HCT116 (cell line): ENCODE results near the gene KIF21B. TPM values are rescaled to one million over a fixed set of nuclear protein-coding genes. Genes with fewer than 3 reads are reported as not detected.

Source experiments
- ATAC-seq: fragments of 200-7000 bp; cut with Tn5 transposase; 2 replicates; pipeline ENCODE4 v1.9.1; 2020; ENCODE audit warnings: mild to moderate bottlenecking, moderate library complexity
- BruUV-seq: library from RNA; stranded (reverse); fragments of 400-500 nt; replicated peaks from 2 replicates; lab custom pipeline; 2021; lab: Mats Ljungman, UMichigan
- CTCF ChIA-PET: fragments of 300-600 bp; sonication (Branson Sonifier 250); formaldehyde crosslinking; loops from one replicate; lab custom pipeline; 2021; ENCODE audit warnings: antibody characterized with exemption; lab: Charles Lee
- POLR2A ChIA-PET: fragments of 300-600, 350-600 bp; sonication (Branson Sonifier 250); formaldehyde crosslinking; loops from one replicate; lab custom pipeline; 2021; ENCODE audit warnings: antibody characterized with exemption; lab: Charles Lee
- RAD21 ChIA-PET, 2 experiments: fragments of 300-600 bp; sonication (Branson Sonifier 250); formaldehyde crosslinking; loops; one replicate each; lab custom pipeline; 2023; ENCODE audit warnings: low total read pairs in 2 of 2; ENCODE audit not compliant: uncharacterized antibody in 2 of 2, unreplicated experiment in 2 of 2, low non-redundant PET in 1 of 2; lab: Charles Lee
- DNase-seq: peaks from one replicate; pipeline ENCODE4 v3.0.0-alpha.2; 2010; ENCODE audit warnings: low read depth, low spot score
- H2AFZ ChIP-seq: fragments of 200-600 bp; shearing (Covaris generic), sonication (generic); 2 replicates; pipeline ENCODE4 v1.6.1; 2017; ENCODE audit warnings: low read depth, mixed run types, mixed read lengths, antibody characterized with exemption, low read length; ENCODE audit not compliant: poor library complexity, severe bottlenecking
- H3K27ac ChIP-seq: 2 replicates; pipeline ENCODE4 v1.5.1; 2012; ENCODE audit warnings: low read depth, low read length
- H3K27me3 ChIP-seq: fragments of 200-600 bp; sonication (generic); 2 replicates; pipeline ENCODE4 v1.6.1; 2016; ENCODE audit warnings: mixed run types, low read length, mixed read lengths; ENCODE audit not compliant: insufficient read depth
- H3K36me3 ChIP-seq, 2 experiments: fragments of 200-500 bp in 1 of 2; fragments of 200-600 bp in 1 of 2; sonication (Bioruptor generic) in 1 of 2; sonication (generic) in 1 of 2; 2 replicates each; pipeline versions ENCODE4 v1.5.1 to v1.6.1; 2014 to 2016; ENCODE audit warnings: low read length in 2 of 2, inconsistent platforms in 1 of 2, mixed read lengths in 1 of 2, mixed run types in 1 of 2; ENCODE audit not compliant: insufficient read depth in 2 of 2, control insufficient read depth in 1 of 2
- H3K4me1 ChIP-seq, 2 experiments: fragments of 200-600 bp in 1 of 2; sonication (generic) in 1 of 2; 2 replicates each; pipeline versions ENCODE4 v1.5.1 to v1.6.1; 2012 to 2017; ENCODE audit warnings: low read length in 2 of 2, inconsistent platforms in 1 of 2, mild to moderate bottlenecking in 1 of 2, mixed read lengths in 1 of 2, mixed run types in 1 of 2, moderate library complexity in 1 of 2; ENCODE audit not compliant: insufficient read depth in 2 of 2, control insufficient read depth in 1 of 2
- H3K4me2 ChIP-seq: fragments of 200-600 bp; sonication (generic); 2 replicates; pipeline ENCODE4 v1.6.1; 2017; ENCODE audit warnings: mixed run types, low read length, mixed read lengths
- H3K4me3 ChIP-seq, 2 experiments: fragments of 200-600 bp in 1 of 2; sonication (generic) in 1 of 2; replicated peaks in 1 of 2; 2 replicates each; pipeline ENCODE4 v1.5.1; 2011 to 2016; ENCODE audit warnings: low read length in 2 of 2, control low read depth in 1 of 2, low read depth in 1 of 2, mild to moderate bottlenecking in 1 of 2, mixed read lengths in 1 of 2, mixed run types in 1 of 2
- H3K79me2 ChIP-seq: fragments of 200-600 bp; sonication (generic); 2 replicates; pipeline ENCODE4 v1.6.1; 2017; ENCODE audit warnings: mild to moderate bottlenecking, mixed run types, low read length, moderate library complexity, mixed read lengths; ENCODE audit not compliant: insufficient read depth
- H3K9ac ChIP-seq: fragments of 200-600 bp; sonication (generic); 2 replicates; pipeline ENCODE4 v1.6.1; 2016; ENCODE audit warnings: low read length, mixed read lengths
- H3K9me2 ChIP-seq: fragments of 200-600 bp; sonication (generic), shearing (Covaris generic); 2 replicates; pipeline ENCODE4 v1.6.1; 2017; ENCODE audit warnings: mixed run types, mild to moderate bottlenecking, moderate library complexity; ENCODE audit not compliant: insufficient read depth
- H3K9me3 ChIP-seq, 2 experiments: fragments of 200-500 bp in 1 of 2; fragments of 200-600 bp in 1 of 2; sonication (Bioruptor generic) in 1 of 2; sonication (generic) in 1 of 2; 2 replicates each; pipeline ENCODE4 v1.6.1; 2014 to 2017; ENCODE audit warnings: low read length in 2 of 2, mixed read lengths in 2 of 2, inconsistent platforms in 1 of 2, low read depth in 1 of 2, mild to moderate bottlenecking in 1 of 2, mixed run types in 1 of 2, moderate library complexity in 1 of 2; ENCODE audit not compliant: control insufficient read depth in 1 of 2, insufficient read depth in 1 of 2
- H4K20me1 ChIP-seq: fragments of 200-600 bp; sonication (generic), shearing (Covaris generic); 2 replicates; pipeline ENCODE4 v1.6.1; 2017; ENCODE audit warnings: mixed run types, mild to moderate bottlenecking, moderate library complexity; ENCODE audit not compliant: insufficient read depth
- CEBPB ChIP-seq: IDR thresholded peaks from 2 replicates; pipeline ENCODE4 v1.6.1; 2012; ENCODE audit warnings: low read depth
- EZH2 ChIP-seq: fragments of 200-600 bp; sonication (generic); IDR thresholded peaks from 2 replicates; pipeline ENCODE4 v1.6.1; 2017; ENCODE audit warnings: antibody characterized with exemption, mixed run types
- JUND ChIP-seq: IDR thresholded peaks from 2 replicates; pipeline ENCODE4 v1.6.1; 2012
- POLR2AphosphoS5 ChIP-seq: IDR thresholded peaks from 2 replicates; pipeline ENCODE4 v1.6.1; 2011; ENCODE audit warnings: mild to moderate bottlenecking, low read depth, low read length, moderate library complexity
- SIN3A ChIP-seq: IDR thresholded peaks from 2 replicates; pipeline ENCODE4 v1.6.1; 2012; ENCODE audit warnings: low read depth
- SP1 ChIP-seq: IDR thresholded peaks from 2 replicates; pipeline ENCODE4 v1.6.1; 2012; ENCODE audit warnings: low read depth
- SRF ChIP-seq: IDR thresholded peaks from 2 replicates; pipeline ENCODE4 v1.6.1; 2012; ENCODE audit warnings: low read depth
- TCF7L2 ChIP-seq: IDR thresholded peaks from 2 replicates; pipeline ENCODE4 v1.7.0; 2011; ENCODE audit warnings: borderline replicate concordance, inconsistent platforms; ENCODE audit not compliant: insufficient read depth, insufficient read length; ENCODE audit errors: extremely low read depth
- YY1 ChIP-seq: IDR thresholded peaks from 2 replicates; pipeline ENCODE4 v1.6.1; 2011; ENCODE audit warnings: low read length, low read depth, moderate library complexity, mild to moderate bottlenecking; ENCODE audit not compliant: insufficient replicate concordance; ENCODE audit errors: extremely low read depth
- ZFX ChIP-seq: fragments of 450-650 bp; IDR thresholded peaks from 2 replicates; pipeline ENCODE4 v1.6.1; 2017
- intact Hi-C: fragments of 100-400 bp; cut with micrococcal nuclease; formaldehyde crosslinking; loops from 2 replicates; pipeline ENCODE4 v1.10.0; 2022
- total RNA-seq: library from RNA; stranded (reverse); gene quantifications from one replicate; pipeline ENCODE4 v1.2.1, GENCODE V29; 2021; ENCODE audit not compliant: unreplicated experiment
- TF ChIP-seq, protein P1 (sequence below): IDR thresholded peaks from 2 replicates; pipeline ENCODE4 v1.6.1; 2012
- TF ChIP-seq, protein P2 (sequence below), 3 experiments: fragments of 200-600 bp in 1 of 3; sonication (generic) in 1 of 3; IDR thresholded peaks in 2 of 3; conservative IDR thresholded peaks in 1 of 3; 2 replicates each; pipeline ENCODE4 v1.5.1; 2012 to 2017; ENCODE audit warnings: low read depth in 2 of 3, low read length in 2 of 3, antibody characterized with exemption in 1 of 3, borderline replicate concordance in 1 of 3, control low read depth in 1 of 3, mild to moderate bottlenecking in 1 of 3, mixed read lengths in 1 of 3, mixed run types in 1 of 3, moderate library complexity in 1 of 3; ENCODE audit not compliant: insufficient read depth in 1 of 3
- TF ChIP-seq, protein P3 (sequence below): IDR thresholded peaks from 2 replicates; pipeline ENCODE4 v1.6.1; 2012; ENCODE audit warnings: low read depth
- TF ChIP-seq, protein P4 (sequence below): IDR thresholded peaks from 2 replicates; pipeline ENCODE4 v1.6.1; 2012

KIF21B gene
- total RNA-seq, 1 experiment from 2014 or later = 6.1 TPM

DNA sequence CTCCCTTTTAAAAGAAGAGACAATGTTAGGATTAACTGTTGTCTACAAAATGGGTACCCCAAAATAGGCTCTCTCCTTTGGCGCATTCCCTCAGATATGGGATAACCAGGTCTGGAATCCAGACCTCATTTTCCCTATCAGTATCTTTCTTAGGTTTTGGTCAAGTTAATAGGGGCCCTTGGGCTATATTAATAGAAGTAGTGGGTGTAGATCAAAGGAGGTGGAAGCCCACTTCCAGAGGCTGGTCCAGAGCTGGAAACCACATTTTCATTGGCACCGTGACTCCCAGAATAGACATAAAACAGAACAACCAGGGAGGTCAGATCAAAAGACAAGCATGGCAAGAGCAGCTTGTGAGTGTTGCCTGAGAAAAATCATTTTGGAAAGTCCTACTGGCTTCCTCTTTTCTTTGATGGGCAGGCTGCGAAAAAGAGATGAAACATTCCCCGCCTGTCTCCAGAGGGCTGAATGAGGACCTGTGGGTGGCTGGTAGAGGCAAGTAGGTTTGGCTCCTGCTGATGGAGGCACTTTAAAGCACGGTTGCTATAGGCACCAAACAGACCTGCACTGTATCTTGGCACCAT, 25.8 kb upstream of the KIF21B start:
- no peaks in the 10 kb centered on the region for H3K79me2 ChIP-seq
- no peaks in the 10 kb centered on the region for H3K36me3 ChIP-seq
- BruUV-seq = no TSS peak
- H3K27ac ChIP-seq = no peak overlapping the region
- no peaks in the 10 kb centered on the region for H3K27me3 ChIP-seq
- ChIA-PET POLR2A (no interaction called here), RAD21 (no interaction called here), CTCF (interaction anchor here (1.5 kb wide), 1 partner anchor 37 kb away, joined by 4 read pairs; no protein-coding TSS in a partner anchor)
- H4K20me1 ChIP-seq = no peaks in the 10 kb centered on the region
- no peak for ATAC-seq
- no peaks in the 10 kb centered on the region for H3K9me3 ChIP-seq
- H3K4me2 ChIP-seq = no peak overlapping the region
- H3K9ac ChIP-seq = no peak overlapping the region
- H3K4me1 ChIP-seq = no peaks in the 10 kb centered on the region
- TF ChIP-seq EZH2 (no peak), JUND (no peak), TCF7L2 (no peak), ZFX (no peak), POLR2AphosphoS5 (no peak), SIN3A (no peak), YY1 (no peak), CEBPB (no peak), SRF (no peak), SP1 (no peak)
- TF ChIP-seq, protein P1, sequence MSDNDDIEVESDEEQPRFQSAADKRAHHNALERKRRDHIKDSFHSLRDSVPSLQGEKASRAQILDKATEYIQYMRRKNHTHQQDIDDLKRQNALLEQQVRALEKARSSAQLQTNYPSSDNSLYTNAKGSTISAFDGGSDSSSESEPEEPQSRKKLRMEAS = no peak
- TF ChIP-seq, protein P2, sequence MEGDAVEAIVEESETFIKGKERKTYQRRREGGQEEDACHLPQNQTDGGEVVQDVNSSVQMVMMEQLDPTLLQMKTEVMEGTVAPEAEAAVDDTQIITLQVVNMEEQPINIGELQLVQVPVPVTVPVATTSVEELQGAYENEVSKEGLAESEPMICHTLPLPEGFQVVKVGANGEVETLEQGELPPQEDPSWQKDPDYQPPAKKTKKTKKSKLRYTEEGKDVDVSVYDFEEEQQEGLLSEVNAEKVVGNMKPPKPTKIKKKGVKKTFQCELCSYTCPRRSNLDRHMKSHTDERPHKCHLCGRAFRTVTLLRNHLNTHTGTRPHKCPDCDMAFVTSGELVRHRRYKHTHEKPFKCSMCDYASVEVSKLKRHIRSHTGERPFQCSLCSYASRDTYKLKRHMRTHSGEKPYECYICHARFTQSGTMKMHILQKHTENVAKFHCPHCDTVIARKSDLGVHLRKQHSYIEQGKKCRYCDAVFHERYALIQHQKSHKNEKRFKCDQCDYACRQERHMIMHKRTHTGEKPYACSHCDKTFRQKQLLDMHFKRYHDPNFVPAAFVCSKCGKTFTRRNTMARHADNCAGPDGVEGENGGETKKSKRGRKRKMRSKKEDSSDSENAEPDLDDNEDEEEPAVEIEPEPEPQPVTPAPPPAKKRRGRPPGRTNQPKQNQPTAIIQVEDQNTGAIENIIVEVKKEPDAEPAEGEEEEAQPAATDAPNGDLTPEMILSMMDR (IDR thresholded peaks at IDR 0.05 in 2 of 3, conservative IDR thresholded peaks at IDR 0.05 in 1 of 3; ENCODE audit: borderline replicate concordance in 1 of 3, insufficient read depth in 1 of 3, low read depth in 2 of 3, low read length in 2 of 3) = no peak
- TF ChIP-seq, protein P3, sequence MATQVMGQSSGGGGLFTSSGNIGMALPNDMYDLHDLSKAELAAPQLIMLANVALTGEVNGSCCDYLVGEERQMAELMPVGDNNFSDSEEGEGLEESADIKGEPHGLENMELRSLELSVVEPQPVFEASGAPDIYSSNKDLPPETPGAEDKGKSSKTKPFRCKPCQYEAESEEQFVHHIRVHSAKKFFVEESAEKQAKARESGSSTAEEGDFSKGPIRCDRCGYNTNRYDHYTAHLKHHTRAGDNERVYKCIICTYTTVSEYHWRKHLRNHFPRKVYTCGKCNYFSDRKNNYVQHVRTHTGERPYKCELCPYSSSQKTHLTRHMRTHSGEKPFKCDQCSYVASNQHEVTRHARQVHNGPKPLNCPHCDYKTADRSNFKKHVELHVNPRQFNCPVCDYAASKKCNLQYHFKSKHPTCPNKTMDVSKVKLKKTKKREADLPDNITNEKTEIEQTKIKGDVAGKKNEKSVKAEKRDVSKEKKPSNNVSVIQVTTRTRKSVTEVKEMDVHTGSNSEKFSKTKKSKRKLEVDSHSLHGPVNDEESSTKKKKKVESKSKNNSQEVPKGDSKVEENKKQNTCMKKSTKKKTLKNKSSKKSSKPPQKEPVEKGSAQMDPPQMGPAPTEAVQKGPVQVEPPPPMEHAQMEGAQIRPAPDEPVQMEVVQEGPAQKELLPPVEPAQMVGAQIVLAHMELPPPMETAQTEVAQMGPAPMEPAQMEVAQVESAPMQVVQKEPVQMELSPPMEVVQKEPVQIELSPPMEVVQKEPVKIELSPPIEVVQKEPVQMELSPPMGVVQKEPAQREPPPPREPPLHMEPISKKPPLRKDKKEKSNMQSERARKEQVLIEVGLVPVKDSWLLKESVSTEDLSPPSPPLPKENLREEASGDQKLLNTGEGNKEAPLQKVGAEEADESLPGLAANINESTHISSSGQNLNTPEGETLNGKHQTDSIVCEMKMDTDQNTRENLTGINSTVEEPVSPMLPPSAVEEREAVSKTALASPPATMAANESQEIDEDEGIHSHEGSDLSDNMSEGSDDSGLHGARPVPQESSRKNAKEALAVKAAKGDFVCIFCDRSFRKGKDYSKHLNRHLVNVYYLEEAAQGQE = no peak
- TF ChIP-seq, protein P4, sequence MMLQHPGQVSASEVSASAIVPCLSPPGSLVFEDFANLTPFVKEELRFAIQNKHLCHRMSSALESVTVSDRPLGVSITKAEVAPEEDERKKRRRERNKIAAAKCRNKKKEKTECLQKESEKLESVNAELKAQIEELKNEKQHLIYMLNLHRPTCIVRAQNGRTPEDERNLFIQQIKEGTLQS = no peak
- H3K9me2 ChIP-seq = no peaks in the 10 kb centered on the region
- no peak for DNase-seq
- H3K4me3 ChIP-seq = no peak overlapping the region
- intact Hi-C loops = loop anchor here (10.0 kb wide), 1 partner anchor 495 kb away; no protein-coding TSS in a partner anchor
- no peak overlapping the region for H2AFZ ChIP-seq
